Measurements from ENCODE around the gene MED27.

The MED27 gene

GRCh38 chr9:132026932-132027585 is 52.6 kb downstream of the MED27 start:
- DNase-seq, result no peak
- H3K27me3 ChIP-seq, result no peaks in the 10 kb centered on the region
- H3K27ac ChIP-seq, result no peak overlapping the region
- intact Hi-C loops (cut with DNase I; ENCODE audit: low total_unique reads), result no loop called here
- TF ChIP-seq, protein P1, sequence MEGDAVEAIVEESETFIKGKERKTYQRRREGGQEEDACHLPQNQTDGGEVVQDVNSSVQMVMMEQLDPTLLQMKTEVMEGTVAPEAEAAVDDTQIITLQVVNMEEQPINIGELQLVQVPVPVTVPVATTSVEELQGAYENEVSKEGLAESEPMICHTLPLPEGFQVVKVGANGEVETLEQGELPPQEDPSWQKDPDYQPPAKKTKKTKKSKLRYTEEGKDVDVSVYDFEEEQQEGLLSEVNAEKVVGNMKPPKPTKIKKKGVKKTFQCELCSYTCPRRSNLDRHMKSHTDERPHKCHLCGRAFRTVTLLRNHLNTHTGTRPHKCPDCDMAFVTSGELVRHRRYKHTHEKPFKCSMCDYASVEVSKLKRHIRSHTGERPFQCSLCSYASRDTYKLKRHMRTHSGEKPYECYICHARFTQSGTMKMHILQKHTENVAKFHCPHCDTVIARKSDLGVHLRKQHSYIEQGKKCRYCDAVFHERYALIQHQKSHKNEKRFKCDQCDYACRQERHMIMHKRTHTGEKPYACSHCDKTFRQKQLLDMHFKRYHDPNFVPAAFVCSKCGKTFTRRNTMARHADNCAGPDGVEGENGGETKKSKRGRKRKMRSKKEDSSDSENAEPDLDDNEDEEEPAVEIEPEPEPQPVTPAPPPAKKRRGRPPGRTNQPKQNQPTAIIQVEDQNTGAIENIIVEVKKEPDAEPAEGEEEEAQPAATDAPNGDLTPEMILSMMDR (IDR thresholded peaks at IDR 0.05), result no peak
- H3K9me3 ChIP-seq, result no peaks in the 10 kb centered on the region
- H3K4me3 ChIP-seq, result no peak overlapping the region
- H3K36me3 ChIP-seq, result no peaks in the 10 kb centered on the region
- H3K4me1 ChIP-seq, result peaks cover 0 to 8% (median 0%) of the 10 kb centered on the region in 4 donors

DNA sequence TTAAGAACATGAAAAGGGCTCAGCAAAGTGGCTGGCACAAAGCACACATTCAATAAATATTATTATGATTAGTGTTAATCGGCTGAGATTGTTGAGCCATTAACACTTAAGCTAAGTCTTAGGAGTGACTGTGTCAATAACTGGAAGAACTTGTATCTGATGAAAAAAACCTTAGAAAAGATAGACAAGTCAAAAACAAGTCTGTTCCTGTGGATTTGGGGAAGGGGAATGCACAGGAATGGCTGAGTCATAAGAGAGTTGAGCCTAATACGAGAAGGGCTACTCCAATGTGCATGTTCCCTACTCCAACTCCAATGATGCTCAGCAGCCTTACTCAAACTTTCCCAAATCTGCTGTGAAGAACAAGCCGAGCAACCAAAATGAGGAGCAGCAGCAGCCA is 53.9 kb downstream of the MED27 start:
- Histone ChIP-seq H3K9me3 (no peaks in the 10 kb centered on the region), H3K36me3 (no peaks in the 10 kb centered on the region), H3K4me1 (peaks cover 0 to 8% (median 3%) of the 10 kb centered on the region in 4 donors), H3K27me3 (no peaks in the 10 kb centered on the region), H3K27ac (no peak overlapping the region), H3K4me3 (no peak overlapping the region)
- DNase-seq, result no peak
- TF ChIP-seq, protein P1 (IDR thresholded peaks at IDR 0.05), result no peak
- intact Hi-C loops (cut with DNase I; ENCODE audit: low total_unique reads), result no loop called here

DNA sequence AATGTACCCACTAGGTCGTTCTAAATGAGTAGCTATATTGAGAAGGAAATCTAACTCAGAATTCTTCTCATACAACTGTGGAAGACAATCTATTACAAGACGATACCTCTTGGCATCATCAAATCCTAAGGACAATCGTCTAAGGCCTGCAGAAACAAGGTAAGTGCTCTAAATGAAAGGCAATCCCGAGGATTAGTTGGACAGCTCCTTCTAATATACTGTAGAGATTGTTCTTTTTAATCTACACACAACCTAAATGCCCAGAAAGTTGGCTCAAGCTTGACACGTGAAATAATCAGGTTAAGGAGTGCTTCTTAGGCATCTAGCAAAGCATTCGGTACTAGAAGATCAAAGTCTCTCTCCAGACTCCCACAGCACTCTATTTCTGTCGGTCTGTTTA is 55.1 kb downstream of the MED27 start:
- DNase-seq, result no peak

DNA sequence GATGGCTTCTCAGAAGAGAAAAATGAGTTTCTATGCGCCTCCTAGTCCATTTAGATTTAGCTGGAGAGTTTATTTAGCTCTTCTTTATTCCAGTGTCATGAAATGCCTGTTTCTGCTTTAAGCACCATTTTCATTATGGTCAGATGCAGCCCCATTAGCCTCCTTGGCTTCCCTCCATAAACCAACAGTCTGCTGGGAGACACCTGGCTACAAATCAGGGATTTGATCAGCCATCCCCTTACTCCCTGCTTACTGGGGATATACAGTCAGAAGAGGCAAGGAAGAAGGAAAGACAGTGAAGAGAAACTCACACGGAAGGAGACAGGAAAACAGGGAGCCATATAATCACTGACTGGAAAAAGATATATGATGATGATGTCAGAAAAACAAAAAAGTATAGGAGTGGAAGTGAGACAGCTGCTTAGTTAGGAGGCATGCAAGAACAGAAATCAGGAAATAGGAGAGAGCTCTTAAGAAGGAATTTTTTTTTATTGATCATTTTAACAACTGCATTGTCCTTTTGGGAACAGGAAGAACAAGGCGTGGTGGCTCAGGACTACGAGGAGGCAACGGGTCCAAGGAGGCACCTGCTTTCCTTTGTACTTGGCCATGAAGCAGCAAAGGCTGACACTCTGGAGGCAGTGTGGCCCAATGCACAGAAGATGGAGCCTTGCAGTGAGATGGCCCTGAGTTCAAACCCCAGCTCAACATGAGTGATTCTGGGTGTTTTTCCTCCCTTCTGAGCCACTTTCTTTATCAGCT is 56.1 kb downstream of the MED27 start:
- Histone ChIP-seq H3K27me3 (no peaks in the 10 kb centered on the region), H3K9me3 (no peaks in the 10 kb centered on the region), H3K4me1 (peaks cover 0 to 28% (median 6%) of the 10 kb centered on the region in 4 donors), H3K36me3 (no peaks in the 10 kb centered on the region), H3K27ac (no peak overlapping the region), H3K4me3 (no peak overlapping the region)
- DNase-seq, result no peak
- intact Hi-C loops (cut with DNase I; ENCODE audit: low total_unique reads), result no loop called here
- TF ChIP-seq, protein P1 (IDR thresholded peaks at IDR 0.05), result no peak

More for the DNA sequence above, 55.1 kb downstream of the MED27 start:
- Histone ChIP-seq H3K27ac (no peak overlapping the region), H3K36me3 (no peaks in the 10 kb centered on the region), H3K4me1 (peaks cover 0 to 18% (median 6%) of the 10 kb centered on the region in 4 donors), H3K4me3 (no peak overlapping the region), H3K27me3 (no peaks in the 10 kb centered on the region), H3K9me3 (no peaks in the 10 kb centered on the region)
- TF ChIP-seq, protein P1 (IDR thresholded peaks at IDR 0.05), result no peak
- intact Hi-C loops (cut with DNase I; ENCODE audit: low total_unique reads), result no loop called here

GRCh38 chr9:132020820-132021510 is 58.7 kb downstream of the MED27 start:
- no peak overlapping the region for H3K4me3 ChIP-seq
- H3K27ac ChIP-seq, result no peak overlapping the region
- no peaks in the 10 kb centered on the region for H3K36me3 ChIP-seq
- TF ChIP-seq, protein P1 (IDR thresholded peaks at IDR 0.05), result no peak
- H3K27me3 ChIP-seq, result no peaks in the 10 kb centered on the region
- peaks cover 0 to 30% (median 2%) of the 10 kb centered on the region in 4 donors for H3K4me1 ChIP-seq
- intact Hi-C loops (cut with DNase I; ENCODE audit: low total_unique reads), result no loop called here
- no peaks in the 10 kb centered on the region for H3K9me3 ChIP-seq
- DNase-seq, result no peak

All from tibial artery (tissue), 4 donors.